Small intestine (tissue), 7 donors: ENCODE measurements around the gene AUTS2. TPM values are rescaled to one million over a fixed set of nuclear protein-coding genes. Genes with fewer than 3 reads are reported as not detected.

Source experiments
- DNase-seq, 2 donors: peaks; one replicate each; pipeline versions ENCODE4 v3.0.0 to v3.0.0-alpha.2; 2013
- FAIRE-seq: peaks from 2 replicates; lab custom pipeline; 2012; peaks lifted over from hg19 to GRCh38; lab: Jason Lieb, UNC
- H3K27ac ChIP-seq, 3 donors: one replicate each; pipeline ENCODE4 v1.5.1; 2013; ENCODE audit warnings: low read length in 2 of 3, mild to moderate bottlenecking in 2 of 3, control low read depth in 1 of 3, inconsistent platforms in 1 of 3, low read depth in 1 of 3, moderate library complexity in 1 of 3
- H3K27me3 ChIP-seq, 3 donors: one replicate each; pipeline ENCODE4 v1.6.1; 2013; ENCODE audit warnings: low read length in 3 of 3, inconsistent platforms in 1 of 3; ENCODE audit not compliant: control insufficient read depth in 3 of 3, insufficient read depth in 3 of 3
- H3K36me3 ChIP-seq, 3 donors: one replicate each; pipeline ENCODE4 v1.6.1; 2013; ENCODE audit warnings: low read length in 3 of 3, inconsistent platforms in 1 of 3, low read depth in 1 of 3, mild to moderate bottlenecking in 1 of 3, moderate library complexity in 1 of 3; ENCODE audit not compliant: control insufficient read depth in 3 of 3, insufficient read depth in 2 of 3
- H3K4me1 ChIP-seq, 3 donors: one replicate each; pipeline ENCODE4 v1.6.1; 2013; ENCODE audit warnings: low read length in 2 of 3, inconsistent platforms in 1 of 3, low read depth in 1 of 3, mild to moderate bottlenecking in 1 of 3, moderate library complexity in 1 of 3; ENCODE audit not compliant: control insufficient read depth in 3 of 3, insufficient read depth in 2 of 3
- H3K4me3 ChIP-seq, 3 donors: one replicate each; pipeline ENCODE4 v1.5.1; 2013; ENCODE audit warnings: low read length in 3 of 3, control low read depth in 1 of 3, inconsistent platforms in 1 of 3, low read depth in 1 of 3, mild to moderate bottlenecking in 1 of 3, moderate library complexity in 1 of 3
- H3K9me3 ChIP-seq, 2 donors: one replicate each; pipeline ENCODE4 v1.6.1; 2013; ENCODE audit warnings: low read depth in 1 of 2, low read length in 1 of 2; ENCODE audit not compliant: control insufficient read depth in 2 of 2, insufficient read depth in 1 of 2
- WGBS, 3 donors: extraction: QIAGEN DNeasy Blood & Tissue Kit; methylation state at CpG; one replicate each; pipeline ENCODE4 v1.1.7; 2013; 5-methylcytosine and 5-hydroxymethylcytosine counted together
- polyA plus RNA-seq, 4 donors: library from polyadenylated mRNA; stranded (reverse) in 3 of 4; unstranded in 1 of 4; fragments of 200-250 nt in 3 of 4; fragments of 120-200 nt in 1 of 4; gene quantifications; one replicate each; pipeline versions ENCODE4 v1.2.1 to v1.2.3, GENCODE V29; 2013
- donor health status: healthy with polysubstance abuse.
- donor health status: control.
- donor health status: control.
- donor health status: Bipolar disorder and iron deficiency.
- donor health status: healthy.

The AUTS2 gene
- polyA plus RNA-seq, 4 donors: 4.9 to 43.5 (median 13.6) TPM

GRCh38 chr7:70292716-70293115 lies 694.4 kb downstream of the AUTS2 start:
- Histone ChIP-seq H3K27me3 (no peaks in the 10 kb centered on the region), H3K9me3 (no peaks in the 10 kb centered on the region), H3K4me3 (no peak overlapping the region), H3K4me1 (no peaks in the 10 kb centered on the region), H3K27ac (no peak overlapping the region), H3K36me3 (no peaks in the 10 kb centered on the region)
- DNase-seq: peak in 1 of 2 donors; percentile 41
- no peak for FAIRE-seq
- 10 to 54% (median 29%) methylated on average over 5 of the region's 5 CpGs for WGBS, 3 donors

GRCh38 chr7:70294211-70294911 lies 696.1 kb downstream of the AUTS2 start:
- H3K27me3 ChIP-seq: no peaks in the 10 kb centered on the region
- 81 to 90% (median 87%) methylated on average over 9 of the region's 9 CpGs for WGBS, 3 donors
- DNase-seq: no peak
- H3K4me1 ChIP-seq: no peaks in the 10 kb centered on the region
- H3K4me3 ChIP-seq: no peak overlapping the region
- no peak for FAIRE-seq
- H3K27ac ChIP-seq: no peak overlapping the region
- H3K9me3 ChIP-seq: no peaks in the 10 kb centered on the region
- H3K36me3 ChIP-seq: no peaks in the 10 kb centered on the region

- Histone ChIP-seq H3K36me3 (no peaks in the 10 kb centered on the region), H3K27ac (no peak overlapping the region), H3K27me3 (no peaks in the 10 kb centered on the region), H3K4me3 (no peak overlapping the region), H3K9me3 (no peaks in the 10 kb centered on the region), H3K4me1 (no peaks in the 10 kb centered on the region)
- FAIRE-seq (no peak), DNase-seq (no peak)
- WGBS, 3 donors: 51 to 72% (median 55%) methylated on average over 6 of the region's 6 CpGs
These were observed 700.7 kb downstream of the AUTS2 start for GRCh38 chr7:70298780-70299471.

GRCh38 chr7:70299472-70299807 lies 701.2 kb downstream of the AUTS2 start:
- no peaks in the 10 kb centered on the region for H3K27me3 ChIP-seq
- 88 to 91% (median 89%) methylated on average over 4 of the region's 4 CpGs for WGBS, 3 donors
- DNase-seq: no peak
- no peaks in the 10 kb centered on the region for H3K9me3 ChIP-seq
- no peaks in the 10 kb centered on the region for H3K36me3 ChIP-seq
- no peaks in the 10 kb centered on the region for H3K4me1 ChIP-seq
- no peak overlapping the region for H3K27ac ChIP-seq
- FAIRE-seq: no peak
- no peak overlapping the region for H3K4me3 ChIP-seq

GRCh38 chr7:70301673-70302185 lies 703.5 kb downstream of the AUTS2 start:
- DNase-seq (no peak), FAIRE-seq (no peak)
- Histone ChIP-seq H3K4me1 (no peaks in the 10 kb centered on the region), H3K36me3 (no peaks in the 10 kb centered on the region), H3K4me3 (no peak overlapping the region), H3K27ac (no peak overlapping the region), H3K27me3 (no peaks in the 10 kb centered on the region), H3K9me3 (peaks cover 0 to 3% of the 10 kb centered on the region in 2 donors)
- WGBS, 3 donors: 76 to 85% (median 78%) methylated on average over 6 of the region's 6 CpGs

GRCh38 chr7:70303309-70303708 lies 705.0 kb downstream of the AUTS2 start:
- no peaks in the 10 kb centered on the region for H3K36me3 ChIP-seq
- peaks cover 0 to 4% (median 0%) of the 10 kb centered on the region in 3 donors for H3K4me1 ChIP-seq
- 74 to 97% (median 96%) methylated on average over 7 of the region's 7 CpGs for WGBS, 3 donors
- no peak overlapping the region for H3K27ac ChIP-seq
- H3K4me3 ChIP-seq: no peak overlapping the region
- FAIRE-seq: no peak
- no peaks in the 10 kb centered on the region for H3K27me3 ChIP-seq
- DNase-seq: no peak
- peaks cover 0 to 3% of the 10 kb centered on the region in 2 donors for H3K9me3 ChIP-seq

GRCh38 chr7:70303780-70304179 lies 705.5 kb downstream of the AUTS2 start:
- H3K27me3 ChIP-seq: no peaks in the 10 kb centered on the region
- peaks cover 0 to 4% (median 0%) of the 10 kb centered on the region in 3 donors for H3K4me1 ChIP-seq
- no peak overlapping the region for H3K4me3 ChIP-seq
- H3K36me3 ChIP-seq: no peaks in the 10 kb centered on the region
- 86 to 91% (median 90%) methylated on average over 2 of the region's 2 CpGs for WGBS, 3 donors
- peaks cover 0 to 3% of the 10 kb centered on the region in 2 donors for H3K9me3 ChIP-seq
- FAIRE-seq (no peak), DNase-seq (no peak)
- H3K27ac ChIP-seq: no peak overlapping the region

GRCh38 chr7:70306173-70306572 lies 707.9 kb downstream of the AUTS2 start:
- Histone ChIP-seq H3K36me3 (no peaks in the 10 kb centered on the region), H3K4me3 (no peak overlapping the region), H3K27me3 (no peaks in the 10 kb centered on the region), H3K27ac (no peak overlapping the region), H3K9me3 (peaks cover 0 to 3% of the 10 kb centered on the region in 2 donors), H3K4me1 (peaks cover 0 to 4% (median 0%) of the 10 kb centered on the region in 3 donors)
- 84 to 88% (median 86%) methylated on average over 2 of the region's 2 CpGs for WGBS, 3 donors
- no peak for FAIRE-seq
- no peak for DNase-seq
